ENCODE data around the gene EIF4EBP2. TPM values are rescaled to one million over a fixed set of nuclear protein-coding genes. Genes with fewer than 3 reads are reported as not detected.

EIF4EBP2 gene
- total and polyA plus RNA-seq, 2 of the 13 experiments (the other 11 are each of a cell fraction or from before 2014, with no cell fraction given), result 16.9 to 22.0 TPM

- no peak for TF ChIP-seq HINFP (CRISPR knock-in tag; IDR thresholded peaks at IDR 0.05; ENCODE audit: low read depth)
- no peak for TF ChIP-seq ZBTB42 (CRISPR knock-in tag; IDR thresholded peaks at IDR 0.05)
- no peak for TF ChIP-seq ELF1 (CRISPR knock-in tag; IDR thresholded peaks at IDR 0.05)
- TF ChIP-seq CBX1 (IDR thresholded peaks at IDR 0.05; ENCODE audit: low read depth), result no peak
- 0 out of 2 replicates have a peak, but pooled peaks have one; percentile 61 for TF ChIP-seq CAMTA2 (CRISPR knock-in tag; IDR thresholded peaks at IDR 0.05; ENCODE audit: borderline replicate concordance)
- TF ChIP-seq ZHX2 (IDR thresholded peaks at IDR 0.05; ENCODE audit: low read depth), result no peak
- no peak for TF ChIP-seq ZHX2 (CRISPR knock-in tag; IDR thresholded peaks at IDR 0.05; ENCODE audit: borderline replicate concordance)
- TF ChIP-seq ZFP41 (CRISPR knock-in tag; IDR thresholded peaks at IDR 0.05; ENCODE audit: borderline replicate concordance), result no peak
- no peak for TF ChIP-seq TP53 (CRISPR knock-in tag; conservative IDR thresholded peaks at IDR 0.05)
- TF ChIP-seq, protein P1, sequence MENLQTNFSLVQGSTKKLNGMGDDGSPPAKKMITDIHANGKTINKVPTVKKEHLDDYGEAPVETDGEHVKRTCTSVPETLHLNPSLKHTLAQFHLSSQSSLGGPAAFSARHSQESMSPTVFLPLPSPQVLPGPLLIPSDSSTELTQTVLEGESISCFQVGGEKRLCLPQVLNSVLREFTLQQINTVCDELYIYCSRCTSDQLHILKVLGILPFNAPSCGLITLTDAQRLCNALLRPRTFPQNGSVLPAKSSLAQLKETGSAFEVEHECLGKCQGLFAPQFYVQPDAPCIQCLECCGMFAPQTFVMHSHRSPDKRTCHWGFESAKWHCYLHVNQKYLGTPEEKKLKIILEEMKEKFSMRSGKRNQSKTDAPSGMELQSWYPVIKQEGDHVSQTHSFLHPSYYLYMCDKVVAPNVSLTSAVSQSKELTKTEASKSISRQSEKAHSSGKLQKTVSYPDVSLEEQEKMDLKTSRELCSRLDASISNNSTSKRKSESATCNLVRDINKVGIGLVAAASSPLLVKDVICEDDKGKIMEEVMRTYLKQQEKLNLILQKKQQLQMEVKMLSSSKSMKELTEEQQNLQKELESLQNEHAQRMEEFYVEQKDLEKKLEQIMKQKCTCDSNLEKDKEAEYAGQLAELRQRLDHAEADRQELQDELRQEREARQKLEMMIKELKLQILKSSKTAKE (CRISPR knock-in tag; IDR thresholded peaks at IDR 0.05; ENCODE audit: borderline replicate concordance), result no peak
- TF ChIP-seq GZF1 (CRISPR knock-in tag; IDR thresholded peaks at IDR 0.05), result no peak
Measured at GRCh38 chr10:70381471-70382421, 22.2 kb upstream of the EIF4EBP2 start (continued).
